ENCODE results near the gene CSH1.
"Not testable (repeated sequence)": the region's sequence is repeated elsewhere in the genome, so short reads cannot be mapped to it uniquely, and the experiment has no call there.

The CSH1 gene

GRCh38 chr17:63896524-63897354 is at the start of gene CSH1:
CSH1 (minus strand) TSS chr17:63896574; CDS start chr17:63896511, 63 bp downstream.
- DNase-seq = not testable (repeated sequence)

GRCh38 chr17:63945784-63946439 is 49.5 kb upstream of the CSH1 start:
- DNase-seq = no peak

- no peak for DNase-seq
These were observed 48.5 kb upstream of the CSH1 start for GRCh38 chr17:63944736-63945499.

GRCh38 chr17:63943745-63944144 is 47.4 kb upstream of the CSH1 start:
- DNase-seq = no peak

- DNase-seq = no peak
These were observed 46.1 kb upstream of the CSH1 start for GRCh38 chr17:63942309-63942985.

- DNase-seq = no peak
These were observed 45.4 kb upstream of the CSH1 start for GRCh38 chr17:63941751-63942150.

GRCh38 chr17:63941162-63941561 is 44.8 kb upstream of the CSH1 start:
- no peak for DNase-seq

- no peak for DNase-seq
These were observed 44.2 kb upstream of the CSH1 start for GRCh38 chr17:63940584-63940983.

GRCh38 chr17:63939884-63940283 is 43.5 kb upstream of the CSH1 start:
- no peak for DNase-seq

GRCh38 chr17:63939401-63939800 is 43.0 kb upstream of the CSH1 start:
- no peak for DNase-seq

- DNase-seq = no peak
These were observed 41.5 kb upstream of the CSH1 start for GRCh38 chr17:63937920-63938319.

- DNase-seq = no peak
These were observed 40.9 kb upstream of the CSH1 start for GRCh38 chr17:63937319-63937718.

- no peak for DNase-seq
These were observed 38.1 kb upstream of the CSH1 start for GRCh38 chr17:63934183-63935112.

- no peak for DNase-seq
These were observed 37.2 kb upstream of the CSH1 start for GRCh38 chr17:63933598-63933997.

- DNase-seq = no peak
These were observed 36.3 kb upstream of the CSH1 start for GRCh38 chr17:63932721-63933120.

GRCh38 chr17:63931981-63932561 is 35.7 kb upstream of the CSH1 start, which contains the start of gene CD79B:
CD79B (minus strand) TSS chr17:63932331; CDS start chr17:63932261, 70 bp downstream.
- peak; percentile 78 for DNase-seq

- DNase-seq = peak; percentile 80
These were observed 34.7 kb upstream of the CSH1 start for GRCh38 chr17:63930951-63931575.

GRCh38 chr17:63929860-63930766 is 33.7 kb upstream of the CSH1 start:
- DNase-seq = no peak

GRCh38 chr17:63928966-63929695 is 32.8 kb upstream of the CSH1 start:
- DNase-seq = no peak

Measured in activated CD8-positive, alpha-beta memory T cell treated with anti-CD3 and anti-CD28 coated beads for 24 hours (primary cell).